Activated CD8-positive, alpha-beta memory T cell treated with anti-CD3 and anti-CD28 coated beads for 4 hours (primary cell): ENCODE data around the gene ARVCF.

Experiments
- DNase-seq, 2 donors: peaks; one replicate each; pipeline ENCODE4 v3.0.0-alpha.2; 2020; ENCODE audit warnings: low read depth in 2 of 2

ARVCF gene

GRCh38 chr22:19973551-19974267 lies 42.9 kb downstream of the ARVCF start:
- no peak for DNase-seq

- no peak for DNase-seq
These were observed 43.7 kb downstream of the ARVCF start for GRCh38 chr22:19972652-19973550.

GRCh38 chr22:19972251-19972650 lies 44.4 kb downstream of the ARVCF start:
- no peak for DNase-seq

DNA sequence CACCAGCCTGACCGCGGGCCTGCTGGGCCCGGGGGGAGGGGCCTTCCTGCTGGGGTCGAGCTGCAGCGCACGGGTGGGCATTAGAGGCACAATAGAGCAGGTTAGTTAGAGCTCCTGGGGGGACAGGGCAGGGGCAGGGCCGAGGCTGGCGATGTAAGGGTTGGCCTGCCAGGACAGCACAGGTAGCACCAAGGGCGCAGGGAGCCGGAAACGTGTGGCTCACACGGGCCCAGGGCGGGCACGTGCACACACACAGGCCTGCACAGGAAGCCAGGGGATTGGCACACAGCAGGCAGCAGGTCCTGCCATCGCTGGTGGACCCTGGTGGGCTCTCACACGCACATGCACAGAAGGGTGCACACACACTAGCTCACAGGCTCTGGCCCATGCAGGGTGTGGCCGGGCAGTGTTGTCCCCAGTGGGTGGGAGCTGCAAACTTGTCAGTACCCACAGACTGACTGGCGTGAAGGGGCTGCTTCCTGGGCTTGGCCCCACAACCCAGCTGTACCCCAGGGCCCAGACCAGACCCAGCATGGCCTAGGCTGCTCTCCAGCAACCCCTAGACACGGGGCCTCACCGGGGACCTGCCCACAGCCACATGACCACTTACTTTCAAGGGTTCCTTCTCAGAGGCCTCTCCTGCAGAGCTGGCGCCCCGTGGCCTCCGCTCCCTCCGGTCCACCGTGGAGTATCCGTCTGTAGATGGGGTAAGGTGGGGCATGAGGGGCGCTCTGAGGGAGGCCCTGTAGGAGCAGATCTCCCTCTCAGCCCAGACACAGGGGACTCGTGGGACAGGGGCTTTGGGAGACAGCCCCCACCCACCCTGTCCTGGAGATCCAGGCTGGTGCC lies 45.1 kb downstream of the ARVCF start:
- no peak for DNase-seq

DNA sequence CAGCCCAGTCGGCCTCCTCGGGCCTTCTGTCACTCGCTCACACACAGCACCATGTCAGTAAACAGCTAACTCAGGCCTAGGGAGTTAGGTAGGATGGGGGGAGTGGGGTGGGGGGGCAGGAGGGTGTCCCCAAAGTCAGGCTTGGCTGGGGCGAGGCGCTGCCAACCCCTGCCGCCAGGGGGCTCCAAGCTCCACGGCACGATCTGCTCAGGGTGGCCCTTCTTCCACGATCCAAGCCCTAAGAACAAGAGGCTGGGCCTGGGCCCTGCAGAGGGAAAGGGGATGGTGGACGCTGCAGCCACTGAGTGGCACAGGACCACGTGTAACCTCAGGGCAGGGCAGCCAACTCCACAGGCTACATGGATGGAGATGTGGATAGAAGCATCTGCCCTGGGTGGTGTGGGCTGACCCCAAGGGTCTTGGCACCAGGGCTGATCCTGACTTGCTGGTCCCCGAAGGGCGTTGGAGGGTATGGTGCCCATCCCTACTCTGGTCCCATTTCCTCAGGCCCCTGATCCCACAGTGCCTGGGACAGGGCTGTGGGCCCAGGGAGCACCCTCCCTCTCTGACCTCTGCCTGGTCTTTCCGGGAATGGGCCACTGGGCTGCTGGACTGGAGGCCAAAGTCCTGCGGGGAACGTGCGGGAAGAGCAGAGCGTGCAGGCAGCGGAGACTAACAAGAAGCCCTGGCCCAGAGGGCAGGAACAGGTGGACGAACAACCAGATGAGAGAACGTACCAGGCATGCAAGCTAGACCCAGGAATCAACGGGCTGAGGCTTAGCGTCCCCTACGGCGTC lies 45.9 kb downstream of the ARVCF start:
- peak; percentile 49 to 67 for DNase-seq

DNA sequence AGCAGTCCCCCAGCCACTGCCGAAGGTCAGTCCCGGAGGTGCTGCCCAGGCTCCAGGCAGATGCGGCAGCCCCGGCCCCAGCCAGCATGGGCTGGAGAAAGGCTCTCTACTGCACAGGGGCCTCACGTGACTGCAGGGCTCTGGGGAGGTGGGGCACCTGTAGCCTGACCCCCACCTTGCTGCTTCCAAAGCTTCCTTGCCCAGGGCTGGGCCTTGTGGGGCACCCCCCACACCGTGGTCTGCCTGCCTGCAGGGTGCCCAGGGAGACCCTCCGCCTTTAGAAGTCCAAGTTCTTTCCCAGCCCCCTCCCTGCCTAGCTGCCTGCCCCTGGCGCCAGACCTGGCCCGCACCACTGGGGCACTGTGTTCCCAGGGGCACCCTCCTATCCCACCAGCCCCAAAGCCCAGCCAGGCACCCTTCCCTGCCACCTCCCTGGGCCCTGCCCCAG lies 46.6 kb downstream of the ARVCF start:
- no peak for DNase-seq

DNA sequence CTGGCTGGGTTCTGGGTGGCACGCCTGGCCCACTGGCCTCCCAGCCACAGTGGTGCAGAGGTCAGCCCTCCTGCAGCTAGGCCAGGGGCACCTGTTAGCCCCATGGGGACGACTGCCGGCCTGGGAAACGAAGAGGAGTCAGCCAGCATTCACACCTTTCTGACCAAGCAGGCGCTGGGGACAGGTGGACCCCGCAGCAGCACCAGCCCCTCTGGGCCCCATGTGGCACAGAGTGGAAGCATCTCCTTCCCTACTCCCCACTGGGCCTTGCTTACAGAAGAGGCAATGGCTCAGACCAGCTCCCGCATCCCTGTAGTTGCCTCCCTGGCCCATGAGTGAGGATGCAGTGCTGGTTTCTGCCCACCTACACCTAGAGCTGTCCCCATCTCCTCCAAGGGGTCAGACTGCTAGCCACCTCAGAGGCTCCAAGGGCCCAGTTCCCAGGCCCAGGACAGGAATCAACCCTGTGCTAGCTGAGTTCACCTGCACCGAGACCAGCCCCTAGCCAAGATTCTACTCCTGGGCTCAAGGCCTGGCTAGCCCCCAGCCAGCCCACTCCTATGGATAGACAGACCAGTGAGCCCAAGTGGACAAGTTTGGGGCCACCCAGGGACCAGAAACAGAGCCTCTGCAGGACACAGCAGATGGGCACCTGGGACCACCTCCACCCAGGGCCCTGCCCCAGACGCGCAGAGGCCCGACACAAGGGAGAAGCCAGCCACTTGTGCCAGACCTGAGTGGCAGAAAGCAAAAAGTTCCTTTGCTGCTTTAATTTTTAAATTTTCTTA lies 47.3 kb downstream of the ARVCF start:
- no peak for DNase-seq

GRCh38 chr22:19968450-19968891 lies 48.2 kb downstream of the ARVCF start:
- DNase-seq: no peak

DNA sequence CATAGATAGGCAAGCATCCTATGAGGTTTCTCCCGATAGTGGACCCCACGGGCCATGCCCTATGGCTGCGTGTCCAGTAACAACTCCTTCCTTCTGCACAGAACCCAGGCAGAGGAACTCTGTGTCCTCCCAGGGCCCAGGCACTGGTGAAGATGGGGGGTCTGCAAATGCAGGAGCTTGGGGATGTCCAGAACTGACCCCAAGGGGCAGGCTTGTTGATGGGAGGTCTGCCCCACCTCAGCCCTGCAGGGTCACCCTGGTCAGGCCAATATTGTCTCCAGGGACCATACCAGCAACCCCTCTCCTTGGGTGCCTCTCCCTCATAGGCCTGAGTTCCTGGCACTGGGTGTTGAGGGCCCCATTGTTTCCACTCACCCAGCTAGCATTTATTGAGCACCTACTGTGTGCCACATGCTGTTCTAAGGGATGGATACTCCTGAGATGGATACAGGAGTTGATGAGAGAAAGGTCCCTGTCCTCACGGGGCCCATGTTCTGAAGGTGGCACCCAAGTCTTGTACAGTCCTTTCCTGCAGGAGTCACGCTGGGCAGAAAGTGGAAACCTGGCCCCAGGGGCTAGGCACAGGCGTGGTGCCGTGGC lies 48.7 kb downstream of the ARVCF start:
- DNase-seq: no peak

DNA sequence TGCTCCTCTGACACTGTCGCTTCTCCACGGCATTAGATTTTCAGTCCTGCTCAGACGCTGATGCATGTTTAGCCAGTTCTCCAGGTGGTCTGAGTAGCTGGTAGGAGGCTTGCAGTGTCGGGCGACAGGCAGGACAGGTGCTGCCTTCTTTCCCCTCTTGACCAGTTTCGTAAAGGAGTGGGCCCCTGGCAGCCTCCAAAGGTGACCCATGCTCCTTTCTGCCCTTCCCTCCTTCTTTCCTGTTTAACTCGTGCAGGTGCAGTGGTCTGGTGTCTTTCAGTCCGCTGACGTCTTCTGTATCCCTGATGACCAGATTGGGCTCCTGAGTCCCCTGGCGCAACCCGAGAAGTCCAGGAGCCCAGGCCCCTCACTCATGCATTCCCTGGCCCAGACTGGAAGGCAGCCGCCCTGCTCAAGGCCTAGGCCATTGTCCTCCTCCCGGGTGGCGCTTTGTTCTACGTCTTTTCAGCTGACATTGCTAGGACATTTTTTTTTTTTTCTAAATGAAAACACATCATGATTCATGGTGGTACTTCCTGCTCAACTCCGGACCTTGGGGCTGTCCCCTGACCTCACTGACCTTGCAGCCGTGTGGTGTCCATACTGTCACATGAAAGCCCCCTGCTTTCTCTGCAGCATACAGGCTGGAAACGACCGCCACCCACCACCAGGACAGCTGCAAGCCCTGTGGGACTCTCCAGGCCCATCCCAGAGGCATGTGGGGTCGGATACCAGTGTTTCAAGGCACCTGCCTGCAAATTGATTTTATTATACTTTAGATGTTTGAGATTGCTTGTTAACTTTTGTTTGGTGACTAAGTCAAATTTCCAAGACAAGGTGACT lies 49.5 kb downstream of the ARVCF start:
- no peak for DNase-seq

GRCh38 chr22:19965771-19966709 lies 50.6 kb downstream of the ARVCF start:
- DNase-seq: no peak

- no peak for DNase-seq
These were observed 51.8 kb downstream of the ARVCF start for GRCh38 chr22:19964701-19965386.

GRCh38 chr22:19963863-19964642 lies 52.6 kb downstream of the ARVCF start:
- DNase-seq: no peak

GRCh38 chr22:19962909-19963806 lies 53.5 kb downstream of the ARVCF start:
- no peak for DNase-seq

DNA sequence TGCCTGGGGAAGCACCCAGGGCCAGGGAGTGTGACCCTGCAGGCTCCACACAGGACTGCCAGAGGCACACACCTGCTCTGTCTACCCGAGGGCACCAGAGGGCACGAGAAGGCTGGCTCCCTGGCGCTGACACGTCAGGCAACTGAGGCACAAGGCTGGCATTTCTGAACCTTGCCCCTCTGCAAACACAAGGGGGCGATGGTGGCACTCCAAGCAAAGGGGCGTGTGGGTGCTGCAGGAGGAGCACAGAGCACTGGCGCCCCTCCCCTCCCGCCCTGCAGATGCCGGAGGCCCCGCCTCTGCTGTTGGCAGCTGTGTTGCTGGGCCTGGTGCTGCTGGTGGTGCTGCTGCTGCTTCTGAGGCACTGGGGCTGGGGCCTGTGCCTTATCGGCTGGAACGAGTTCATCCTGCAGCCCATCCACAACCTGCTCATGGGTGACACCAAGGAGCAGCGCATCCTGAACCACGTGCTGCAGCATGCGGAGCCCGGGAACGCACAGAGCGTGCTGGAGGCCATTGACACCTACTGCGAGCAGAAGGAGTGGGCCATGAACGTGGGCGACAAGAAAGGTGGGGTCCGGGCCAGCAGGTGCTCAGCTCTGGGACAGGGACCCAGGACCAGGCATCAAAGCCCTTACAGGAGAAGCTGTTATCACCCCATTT lies 54.2 kb downstream of the ARVCF start:
- DNase-seq: no peak
